Measurements from ENCODE around the gene PIGQ. TPM values are rescaled to one million over a fixed set of nuclear protein-coding genes. Genes with fewer than 3 reads are reported as not detected.

Gene PIGQ
- total and polyA plus RNA-seq, 2 of the 4 experiments (the other 2 are of a cell fraction) = 5.9 to 36.8 TPM

DNA sequence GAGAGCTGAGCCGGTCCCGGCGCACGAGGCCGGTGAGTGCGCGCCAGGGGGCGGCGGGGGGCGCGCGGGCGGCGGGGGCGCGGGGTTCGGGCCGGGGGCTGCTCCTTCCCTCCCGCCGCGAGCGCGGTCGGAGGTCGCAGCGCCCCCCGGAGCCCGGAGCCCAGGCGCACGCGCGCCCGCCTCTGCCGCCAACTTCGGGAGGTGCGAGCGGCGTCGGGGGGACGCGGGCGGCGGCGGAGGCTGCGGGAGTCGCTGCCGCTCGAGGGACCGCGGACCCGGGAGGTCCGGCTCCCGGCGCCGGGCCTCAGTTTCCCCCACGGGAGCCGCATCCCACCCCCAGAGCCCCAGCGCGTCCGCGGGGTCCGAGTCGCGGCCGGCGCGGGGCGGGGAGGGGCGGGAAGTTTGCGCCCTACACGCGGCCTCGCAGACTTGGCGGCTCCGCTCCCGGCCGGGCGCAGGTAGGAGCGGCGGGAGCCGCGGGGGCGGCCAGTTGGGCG is 9.5 kb upstream of the PIGQ start, which contains the start of gene PRR35:
TSS of gene PRR35 (plus strand) at position 191 of the 497 bp plus-strand sequence. CDS start 2,901 bp downstream, outside the sequence.
- dilution Hi-C loops (cut with HindIII; ENCODE audit: low sequenced_read_pairs, unreplicated experiment) = no loop called here
- Histone ChIP-seq H2AFZ (replicated peaks; ENCODE audit: low read length, poor library complexity) (no peak within 1 kb of the TSS), H3K4me2 (ENCODE audit: low read depth, low read length) (no peak within 1 kb of the TSS), H2AK9ac (replicated peaks; ENCODE audit: low read depth, low read length, poor library complexity) (no peak within 1 kb of the TSS), H3K9me3 (ENCODE audit: control insufficient read depth, insufficient read depth, low read length) (no peaks in the 10 kb centered on the region), H3K56ac (ENCODE audit: extremely low read depth, insufficient read depth, low read length) (no peak within 1 kb of the TSS), H3K9ac (ENCODE audit: low read depth, low read length) (no peak within 1 kb of the TSS), H3K14ac (replicated peaks; ENCODE audit: low read depth, low read length) (no peak within 1 kb of the TSS), H3K4ac (ENCODE audit: low read depth, low read length) (no peak within 1 kb of the TSS), H4K5ac (ENCODE audit: low read depth, low read length) (no peak within 1 kb of the TSS), H3K9me1 (ENCODE audit: insufficient read depth, low read length) (no peaks in the 10 kb centered on the region; the same call in 1 of the 2 replicates), H3K18ac (ENCODE audit: low read depth, low read length) (no peak within 1 kb of the TSS), H3K23ac (ENCODE audit: low read depth, low read length) (no peak within 1 kb of the TSS), H2AK5ac (ENCODE audit: low read depth, low read length) (no peak within 1 kb of the TSS), H3K79me1 (ENCODE audit: low read depth in 1 of 2, low read length in 2 of 2) (no peaks in the 10 kb centered on the region), H3K27me3 (ENCODE audit: control insufficient read depth, insufficient read depth, low read length) (peaks cover 48% of the 10 kb centered on the region), H3K36me3 (ENCODE audit: control insufficient read depth, insufficient read depth, low read length) (no peaks in the 10 kb centered on the region), H2BK20ac (ENCODE audit: low read depth, low read length) (no peak within 1 kb of the TSS), H3K4me1 (ENCODE audit: control insufficient read depth, insufficient read depth, low read length) (no peaks in the 10 kb centered on the region), H2BK120ac (ENCODE audit: low read depth, low read length) (no peak within 1 kb of the TSS), H4K20me1 (ENCODE audit: insufficient read depth, low read length) (peaks cover 6% of the 10 kb centered on the region; the same call in 1 of the 2 replicates), H4K8ac (ENCODE audit: low read depth in 2 of 2, low read length in 2 of 2) (no peak within 1 kb of the TSS), H3K27ac (ENCODE audit: insufficient read depth, low read length) (no peak within 1 kb of the TSS), H4K91ac (ENCODE audit: insufficient read depth, low read depth, low read length) (no peak within 1 kb of the TSS), H2BK15ac (ENCODE audit: low read depth, low read length) (no peak within 1 kb of the TSS), H2BK5ac (ENCODE audit: low read depth, low read length, poor library complexity, severe bottlenecking) (no peak within 1 kb of the TSS), H3K4me3 (ENCODE audit: insufficient read depth, low read depth, low read length) (no peak within 1 kb of the TSS)
- DNase-seq (no peak), ATAC-seq (ENCODE audit: low read depth) (no peak)
- intact Hi-C loops (cut with micrococcal nuclease) = no loop called here
- in situ Hi-C loops (cut with MboI; ENCODE audit: low sequenced_read_pairs) = no loop called here
- BruUV-seq (replicated peaks) = no TSS peak
- POLR2A ChIA-PET (ENCODE audit: unreplicated experiment) = no interaction called here
- TF ChIP-seq NFE2L2 (IDR thresholded peaks at IDR 0.05; ENCODE audit: low read depth, low read length) (no peak), FOS (IDR thresholded peaks at IDR 0.05; ENCODE audit: low read depth, low read length) (no peak), RFX5 (IDR thresholded peaks at IDR 0.05; ENCODE audit: low read depth, low read length) (no peak), MXI1 (IDR thresholded peaks at IDR 0.05; ENCODE audit: borderline replicate concordance, low read depth, low read length) (no peak), RCOR1 (IDR thresholded peaks at IDR 0.05; ENCODE audit: insufficient replicate concordance, low read length) (no peak), RAD21 (IDR thresholded peaks at IDR 0.05; ENCODE audit: low read length) (no peak), POLR2A (IDR thresholded peaks at IDR 0.05; ENCODE audit: low read depth, low read length) (no peak), CEBPB (IDR thresholded peaks at IDR 0.05; ENCODE audit: low read depth, low read length) (no peak), SMC3 (IDR thresholded peaks at IDR 0.05; ENCODE audit: low read depth, low read length) (no peak), BHLHE40 (IDR thresholded peaks at IDR 0.05; ENCODE audit: low read depth, low read length) (no peak), MAFK (IDR thresholded peaks at IDR 0.05; ENCODE audit: low read depth, low read length) (no peak), CHD1 (IDR thresholded peaks at IDR 0.05; ENCODE audit: low read depth, low read length) (no peak)
- TF ChIP-seq, protein P1, sequence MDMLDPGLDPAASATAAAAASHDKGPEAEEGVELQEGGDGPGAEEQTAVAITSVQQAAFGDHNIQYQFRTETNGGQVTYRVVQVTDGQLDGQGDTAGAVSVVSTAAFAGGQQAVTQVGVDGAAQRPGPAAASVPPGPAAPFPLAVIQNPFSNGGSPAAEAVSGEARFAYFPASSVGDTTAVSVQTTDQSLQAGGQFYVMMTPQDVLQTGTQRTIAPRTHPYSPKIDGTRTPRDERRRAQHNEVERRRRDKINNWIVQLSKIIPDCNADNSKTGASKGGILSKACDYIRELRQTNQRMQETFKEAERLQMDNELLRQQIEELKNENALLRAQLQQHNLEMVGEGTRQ (IDR thresholded peaks at IDR 0.05; ENCODE audit: low read depth, low read length) = no peak
- WGBS, 2 experiments (ENCODE audit: extremely low coverage in 2 of 2, insufficient read length in 1 of 2) = 1% methylated on average over 38 of the region's 84 CpGs; no CpG with 5 or more reads in 1 of the 2 experiments
- CTCF ChIA-PET = no interaction called here

All from IMR-90 (cell line).